HepG2 (cell line): ENCODE results near the gene QSOX1.

Source experiments
- BRCA1 ChIP-seq: sonication (generic); formaldehyde crosslinking; IDR thresholded peaks from 2 replicates; pipeline ENCODE4 v1.4.0; 2020; ENCODE audit warnings: missing genetic modification reagents
- MEF2D ChIP-seq: sonication (generic); formaldehyde crosslinking; IDR thresholded peaks from 2 replicates; pipeline ENCODE4 v1.5.1; 2020; ENCODE audit warnings: mild to moderate bottlenecking, missing genetic modification reagents
- ZNF432 ChIP-seq: sonication (generic); formaldehyde crosslinking; IDR thresholded peaks from 2 replicates; pipeline ENCODE4 v1.5.0; 2020; ENCODE audit warnings: missing genetic modification reagents, mild to moderate bottlenecking, borderline replicate concordance
- TF ChIP-seq, protein P1 (sequence below): sonication (generic); formaldehyde crosslinking; IDR thresholded peaks from 2 replicates; pipeline ENCODE4 v1.5.0; 2020; ENCODE audit warnings: mild to moderate bottlenecking, missing genetic modification reagents, moderate library complexity

- TF ChIP-seq, protein P1, sequence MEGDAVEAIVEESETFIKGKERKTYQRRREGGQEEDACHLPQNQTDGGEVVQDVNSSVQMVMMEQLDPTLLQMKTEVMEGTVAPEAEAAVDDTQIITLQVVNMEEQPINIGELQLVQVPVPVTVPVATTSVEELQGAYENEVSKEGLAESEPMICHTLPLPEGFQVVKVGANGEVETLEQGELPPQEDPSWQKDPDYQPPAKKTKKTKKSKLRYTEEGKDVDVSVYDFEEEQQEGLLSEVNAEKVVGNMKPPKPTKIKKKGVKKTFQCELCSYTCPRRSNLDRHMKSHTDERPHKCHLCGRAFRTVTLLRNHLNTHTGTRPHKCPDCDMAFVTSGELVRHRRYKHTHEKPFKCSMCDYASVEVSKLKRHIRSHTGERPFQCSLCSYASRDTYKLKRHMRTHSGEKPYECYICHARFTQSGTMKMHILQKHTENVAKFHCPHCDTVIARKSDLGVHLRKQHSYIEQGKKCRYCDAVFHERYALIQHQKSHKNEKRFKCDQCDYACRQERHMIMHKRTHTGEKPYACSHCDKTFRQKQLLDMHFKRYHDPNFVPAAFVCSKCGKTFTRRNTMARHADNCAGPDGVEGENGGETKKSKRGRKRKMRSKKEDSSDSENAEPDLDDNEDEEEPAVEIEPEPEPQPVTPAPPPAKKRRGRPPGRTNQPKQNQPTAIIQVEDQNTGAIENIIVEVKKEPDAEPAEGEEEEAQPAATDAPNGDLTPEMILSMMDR (CRISPR knock-in tag) = no peak
- TF ChIP-seq MEF2D (CRISPR knock-in tag) (no peak), ZNF432 (CRISPR knock-in tag) (no peak), BRCA1 (no peak)
Measured at GRCh38 chr1:180250499-180250770, 95.8 kb downstream of the QSOX1 start.
